ENCODE data around the gene DRD3. TPM values are rescaled to one million over a fixed set of nuclear protein-coding genes. Genes with fewer than 3 reads are reported as not detected.

The DRD3 gene
- total RNA-seq: not detected

DNA sequence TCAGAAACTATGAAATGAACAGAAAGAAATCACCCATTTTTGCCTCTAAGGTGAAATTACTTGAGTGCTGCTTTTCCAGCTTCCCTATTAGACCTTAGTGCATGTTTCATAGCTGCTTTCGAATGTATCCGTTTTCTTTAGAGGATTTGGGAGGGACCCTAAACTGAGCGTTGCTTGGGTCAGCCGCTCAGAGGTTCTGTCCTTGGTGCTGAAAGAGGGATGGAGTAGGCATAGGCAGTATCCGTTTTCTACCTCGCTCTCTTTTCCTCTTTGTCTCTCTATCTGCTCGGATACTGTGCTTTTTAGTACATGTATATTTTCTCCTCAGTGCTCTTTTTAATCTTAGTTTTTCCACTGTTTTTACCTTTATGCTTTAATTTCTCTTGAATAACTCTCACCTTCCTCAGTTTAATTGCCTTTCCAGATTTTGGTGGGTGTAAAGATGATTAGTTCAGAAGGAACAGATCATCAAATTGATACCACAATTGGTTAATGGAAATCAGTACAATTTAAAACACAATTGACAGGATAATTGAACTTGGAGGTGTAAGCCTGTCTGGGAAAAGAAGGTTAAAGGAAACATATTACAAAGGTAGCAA, at the start of gene DRD3:
Gene DRD3 (minus strand): TSS at position 283 of the 599 bp plus-strand sequence. CDS start 7,060 bp downstream, outside the sequence.
- ChIA-PET CTCF (interaction anchor here (0.6 to 0.8 kb wide), 2 partner anchors 24 to 35 kb away, joined by 3 read pairs; no protein-coding TSS in a partner anchor), POLR2A (no interaction called here)

DNA sequence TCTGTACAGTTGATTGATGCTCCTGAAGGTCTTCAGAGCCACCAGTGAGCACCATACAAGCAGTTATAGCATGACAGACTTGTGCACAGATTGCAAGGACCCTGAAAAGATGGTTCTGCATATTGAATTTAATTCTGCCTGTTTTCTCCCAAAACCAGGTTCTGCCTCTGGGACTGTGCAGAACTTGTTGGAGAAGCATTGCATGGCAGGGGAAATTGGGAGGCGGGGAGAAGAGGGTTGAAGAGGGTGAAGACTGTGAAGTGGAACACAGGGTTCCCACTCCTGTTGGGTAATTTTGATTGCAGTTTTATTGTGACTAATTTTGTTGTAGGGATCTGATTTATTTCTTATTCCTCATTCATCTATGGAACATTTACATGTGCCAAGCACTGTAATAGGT, 48.2 kb upstream of the DRD3 start:
- CTCF ChIA-PET: interaction anchor here (1.9 kb wide), 1 partner anchor 64 kb away, joined by 7 read pairs; no protein-coding TSS in a partner anchor
- POLR2A ChIA-PET: interaction anchor here (1.0 kb wide), 1 partner anchor 13 kb away, joined by 3 read pairs; no protein-coding TSS in a partner anchor

DNA sequence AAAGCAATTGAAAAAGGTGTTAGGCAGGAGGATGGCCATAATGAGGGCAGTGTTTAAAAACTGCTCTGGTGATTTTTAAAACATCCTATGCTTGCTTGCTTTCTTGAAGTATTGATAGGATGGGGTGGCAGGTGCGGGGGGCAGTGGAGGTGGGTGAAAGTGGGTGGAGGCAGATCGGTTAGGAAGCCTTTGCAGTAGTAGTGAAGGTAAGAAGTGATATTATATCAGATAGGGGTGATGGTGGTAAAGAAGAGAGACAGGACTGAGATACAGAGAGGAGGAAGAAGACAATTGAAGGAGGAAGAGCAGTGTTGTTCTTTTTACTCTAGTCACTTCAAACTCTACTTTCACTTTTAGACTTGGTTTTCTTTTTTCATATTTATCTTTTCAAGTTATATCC, 47.5 kb upstream of the DRD3 start:
- ChIA-PET POLR2A (no interaction called here), CTCF (interaction anchor here (1.3 to 1.9 kb wide), 2 partner anchors 65 to 68 kb away, joined by 3 to 7 read pairs; no protein-coding TSS in a partner anchor)

DNA sequence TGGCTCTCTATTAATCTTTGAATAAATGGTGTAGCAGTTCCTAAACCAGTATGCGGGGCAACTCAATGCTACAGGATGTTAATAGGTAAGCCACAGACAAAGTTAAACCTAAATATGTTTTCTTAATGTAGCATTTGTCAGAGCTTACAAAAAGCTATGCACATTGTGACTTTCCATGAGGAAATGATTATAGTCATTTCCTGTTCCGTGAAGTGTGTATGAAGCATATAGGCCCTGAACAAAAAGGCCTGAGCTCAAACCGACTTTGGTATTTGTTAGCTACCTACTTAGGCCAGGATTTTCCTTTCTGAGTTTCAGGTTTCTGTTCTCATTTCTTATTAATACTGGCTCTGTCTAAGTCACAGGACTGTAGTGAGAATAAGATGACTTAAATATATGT, 44.3 kb upstream of the DRD3 start:
- CTCF ChIA-PET: interaction anchor here (0.8 to 3.7 kb wide), 5 partner anchors 10 to 70 kb away, joined by 3 to 28 read pairs (median 4); partner anchors contain the start of gene TIGIT

DNA sequence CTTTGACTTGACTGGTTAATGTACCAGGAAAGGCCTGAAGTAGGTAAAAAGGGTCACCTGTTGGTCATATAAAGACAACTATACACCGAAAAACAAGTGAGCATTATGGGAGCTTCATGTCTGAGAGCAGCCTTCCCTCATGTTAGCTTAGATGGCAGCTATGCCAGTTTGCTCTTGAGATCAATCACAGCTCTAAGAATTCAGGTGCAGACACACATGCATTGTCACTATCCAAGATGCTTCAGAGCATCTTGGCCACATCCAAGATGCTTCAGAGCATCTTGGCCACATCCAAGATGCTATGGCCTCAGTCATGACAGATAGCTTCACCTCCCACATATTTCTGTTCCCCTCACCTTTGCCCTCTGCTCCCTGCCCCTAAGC, 43.0 kb upstream of the DRD3 start:
- ChIA-PET CTCF (interaction anchor here (1.0 to 3.7 kb wide), 7 partner anchors 8 to 92 kb away, joined by 3 to 28 read pairs (median 6); no protein-coding TSS in a partner anchor), POLR2A (interaction anchor here (0.6 to 2.5 kb wide), 6 partner anchors 8 to 86 kb away, joined by 3 to 72 read pairs (median 5); partner anchors contain the start of gene TIGIT)

More for the DNA sequence above, 44.3 kb upstream of the DRD3 start:
- POLR2A ChIA-PET: interaction anchor here (2.5 kb wide), 1 partner anchor 9 kb away, joined by 72 read pairs; no protein-coding TSS in a partner anchor

DNA sequence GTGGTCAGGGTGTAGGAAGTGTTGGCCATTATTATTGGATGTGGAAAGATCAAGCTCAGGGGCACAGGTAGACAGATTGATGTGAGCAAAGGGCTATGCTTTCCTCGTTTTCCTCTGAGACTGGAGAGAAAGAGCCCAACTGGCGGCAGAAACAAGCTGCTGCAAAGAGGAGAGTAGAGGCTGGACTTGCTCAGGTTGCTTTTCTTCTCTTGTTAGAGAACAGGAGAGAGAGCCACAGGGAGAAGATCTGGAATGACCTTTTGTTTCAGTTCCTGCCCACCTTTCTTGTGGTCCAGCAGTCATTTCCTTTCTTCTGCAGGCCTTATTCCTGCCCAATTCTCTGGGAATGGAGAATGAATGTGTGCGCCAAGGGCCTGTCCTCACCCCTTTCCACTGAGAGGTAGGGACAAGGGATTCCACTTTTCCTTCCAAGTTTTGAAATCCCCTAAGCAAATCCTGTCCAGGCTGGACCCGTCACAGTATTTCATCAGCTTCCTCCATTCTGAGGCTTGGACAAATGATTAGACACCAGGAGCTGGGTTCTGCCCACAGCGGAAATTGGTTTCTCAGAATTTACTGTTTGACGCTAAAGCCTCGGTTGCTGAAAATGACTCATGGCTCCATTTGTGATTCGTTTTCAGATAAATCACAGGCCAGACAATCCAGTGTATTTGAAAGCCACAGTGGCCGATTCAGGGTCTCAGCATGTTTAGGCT, 42.5 kb upstream of the DRD3 start:
- ChIA-PET CTCF (interaction anchor here (1.0 to 3.7 kb wide), 8 partner anchors 8 to 197 kb away, joined by 3 to 28 read pairs (median 5); no protein-coding TSS in a partner anchor), POLR2A (interaction anchor here (0.8 to 2.5 kb wide), 5 partner anchors 8 to 86 kb away, joined by 3 to 72 read pairs (median 6); partner anchors contain the start of gene TIGIT)

DNA sequence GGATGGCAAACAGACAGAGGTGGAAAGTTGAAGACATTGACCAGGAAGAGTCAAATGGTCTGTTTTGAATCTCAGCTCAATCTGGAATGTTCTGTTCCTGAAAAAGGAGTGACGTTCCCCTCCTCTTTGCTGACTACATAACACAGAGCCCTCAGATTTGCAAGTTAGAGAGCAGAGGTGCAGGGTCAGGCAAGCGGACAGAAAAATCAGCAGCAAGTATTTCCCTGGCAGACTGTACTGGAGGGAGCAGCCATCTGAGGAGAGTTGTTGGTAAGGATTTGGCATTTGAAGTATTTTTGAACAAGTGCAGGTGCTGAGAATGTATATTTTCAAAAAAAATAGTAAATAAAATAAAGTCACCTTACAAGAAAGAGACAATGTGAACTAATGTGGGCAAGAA, 40.9 kb upstream of the DRD3 start:
- ChIA-PET CTCF (no interaction called here), POLR2A (interaction anchor here (0.8 kb wide), 1 partner anchor 73 kb away, joined by 3 read pairs; no protein-coding TSS in a partner anchor)

DNA sequence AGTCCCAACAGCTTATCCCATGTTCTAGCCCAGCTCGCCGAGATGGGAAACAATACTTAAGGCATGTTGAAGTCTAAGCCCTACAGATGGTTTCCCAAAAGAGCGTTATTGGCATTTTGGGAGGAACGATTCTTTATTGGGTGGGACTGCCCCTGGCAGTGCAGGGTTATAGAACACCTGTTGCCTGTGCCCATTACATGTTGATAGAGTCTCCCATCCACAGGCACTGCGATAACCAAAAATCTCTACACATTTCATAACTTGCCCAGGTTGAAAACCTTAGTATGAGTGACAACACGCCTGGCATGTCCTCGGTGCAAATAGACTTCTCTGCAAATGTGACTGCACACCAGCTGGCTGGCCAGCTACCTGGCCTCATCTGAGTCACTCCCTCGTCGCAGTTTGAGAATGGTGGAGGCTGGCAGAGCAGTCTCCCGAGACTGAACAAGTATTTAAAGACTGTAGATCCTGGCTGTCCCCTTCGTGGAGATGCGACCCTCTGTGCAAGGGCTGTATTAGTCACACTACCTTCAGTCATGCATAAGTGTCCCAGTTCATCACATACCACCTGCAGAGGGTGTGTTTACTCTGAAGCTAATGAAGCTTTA, 39.8 kb upstream of the DRD3 start:
- ChIA-PET CTCF (interaction anchor here (2.2 kb wide), 1 partner anchor 72 kb away, joined by 12 read pairs; no protein-coding TSS in a partner anchor), POLR2A (interaction anchor here (0.8 kb wide), 1 partner anchor 74 kb away, joined by 3 read pairs; no protein-coding TSS in a partner anchor)

DNA sequence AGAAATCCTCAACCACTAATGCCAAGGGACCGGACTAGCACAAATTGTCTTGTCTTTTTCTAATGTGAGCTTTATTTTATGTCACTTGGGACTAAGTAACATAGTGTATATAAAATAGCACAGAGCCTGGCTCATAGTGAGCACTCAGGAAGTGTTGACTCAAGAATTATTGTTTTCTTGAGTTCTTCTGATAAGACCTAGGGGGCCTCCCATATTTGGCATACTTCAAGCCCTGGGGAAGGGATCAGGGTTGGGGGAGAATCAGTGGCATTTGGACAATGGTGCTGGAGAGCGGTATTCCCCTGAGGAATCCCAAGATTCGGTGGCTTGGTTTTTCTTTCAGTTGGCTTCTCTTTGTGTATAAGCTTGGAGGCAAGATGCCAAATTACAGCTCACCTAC, 39.2 kb upstream of the DRD3 start:
- CTCF ChIA-PET: interaction anchor here (1.0 to 2.2 kb wide), 4 partner anchors 65 to 79 kb away, joined by 3 to 12 read pairs (median 4); no protein-coding TSS in a partner anchor
- POLR2A ChIA-PET: interaction anchor here (0.8 to 0.9 kb wide), 2 partner anchors 20 to 73 kb away, joined by 3 to 5 read pairs; partner anchors contain the start of gene ZNF80

DNA sequence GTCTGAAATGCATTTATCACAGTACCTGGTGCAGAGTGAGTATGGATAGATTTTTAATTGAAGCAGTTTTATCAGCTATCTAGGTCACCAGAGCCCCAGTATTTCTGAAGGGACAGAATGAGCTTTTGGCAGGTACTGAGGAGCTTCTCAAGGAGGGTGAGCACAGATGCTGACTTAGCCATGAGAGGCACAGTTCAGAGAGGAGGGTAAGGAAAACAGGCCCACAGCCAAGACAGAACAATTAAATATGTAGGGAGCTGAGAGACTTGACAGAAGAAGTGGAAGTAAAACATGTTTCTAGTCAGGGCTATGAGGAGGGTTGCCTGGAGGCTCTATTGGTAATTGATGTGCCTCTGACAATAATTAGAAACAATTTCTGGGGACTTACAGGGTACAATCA, 38.4 kb upstream of the DRD3 start:
- POLR2A ChIA-PET: interaction anchor here (0.8 to 0.9 kb wide), 2 partner anchors 20 to 74 kb away, joined by 3 to 5 read pairs; partner anchors contain the start of gene ZNF80
- CTCF ChIA-PET: interaction anchor here (1.0 to 2.2 kb wide), 4 partner anchors 64 to 80 kb away, joined by 3 to 12 read pairs (median 4); no protein-coding TSS in a partner anchor

DNA sequence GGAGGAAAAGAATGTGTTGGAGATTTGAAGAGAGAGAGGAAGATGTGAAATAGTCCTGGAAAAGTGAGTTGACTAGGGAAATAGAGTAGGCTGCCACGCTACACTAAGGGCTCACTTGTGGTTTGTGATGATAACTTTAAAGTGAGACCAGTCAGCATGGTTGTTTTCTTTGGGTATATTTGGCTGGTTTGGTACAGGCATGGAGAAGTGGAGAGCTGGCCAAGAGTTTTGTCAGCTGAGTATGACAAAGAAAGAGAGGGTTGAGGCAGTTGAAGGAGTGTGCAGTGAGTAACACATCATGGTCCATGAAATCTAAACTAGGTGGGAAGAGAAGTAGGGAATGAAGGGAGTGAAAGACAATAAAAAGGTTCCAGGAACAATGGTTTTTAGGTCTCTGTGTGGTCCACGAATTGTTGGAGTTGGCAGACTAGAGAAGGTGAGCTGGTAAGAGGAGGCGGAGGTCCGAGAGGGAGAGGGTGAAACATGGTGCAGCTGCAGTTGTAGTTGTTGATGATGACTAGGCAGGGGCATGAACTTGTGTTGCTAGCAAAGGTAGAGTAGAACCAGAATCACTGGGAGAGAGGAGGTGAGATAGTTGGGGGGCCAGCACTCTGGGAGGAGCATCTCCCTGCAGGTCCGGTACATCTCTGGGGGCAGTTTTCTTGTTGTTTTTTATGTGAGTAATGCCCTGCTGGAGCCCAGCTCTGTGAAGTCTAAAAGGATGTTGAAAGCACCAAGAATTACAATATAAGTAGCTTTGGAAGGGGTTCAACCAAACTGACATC, 37.5 kb upstream of the DRD3 start:
- POLR2A ChIA-PET: no interaction called here
- CTCF ChIA-PET: interaction anchor here (1.9 to 2.2 kb wide), 2 partner anchors 63 to 75 kb away, joined by 5 to 12 read pairs; no protein-coding TSS in a partner anchor

DNA sequence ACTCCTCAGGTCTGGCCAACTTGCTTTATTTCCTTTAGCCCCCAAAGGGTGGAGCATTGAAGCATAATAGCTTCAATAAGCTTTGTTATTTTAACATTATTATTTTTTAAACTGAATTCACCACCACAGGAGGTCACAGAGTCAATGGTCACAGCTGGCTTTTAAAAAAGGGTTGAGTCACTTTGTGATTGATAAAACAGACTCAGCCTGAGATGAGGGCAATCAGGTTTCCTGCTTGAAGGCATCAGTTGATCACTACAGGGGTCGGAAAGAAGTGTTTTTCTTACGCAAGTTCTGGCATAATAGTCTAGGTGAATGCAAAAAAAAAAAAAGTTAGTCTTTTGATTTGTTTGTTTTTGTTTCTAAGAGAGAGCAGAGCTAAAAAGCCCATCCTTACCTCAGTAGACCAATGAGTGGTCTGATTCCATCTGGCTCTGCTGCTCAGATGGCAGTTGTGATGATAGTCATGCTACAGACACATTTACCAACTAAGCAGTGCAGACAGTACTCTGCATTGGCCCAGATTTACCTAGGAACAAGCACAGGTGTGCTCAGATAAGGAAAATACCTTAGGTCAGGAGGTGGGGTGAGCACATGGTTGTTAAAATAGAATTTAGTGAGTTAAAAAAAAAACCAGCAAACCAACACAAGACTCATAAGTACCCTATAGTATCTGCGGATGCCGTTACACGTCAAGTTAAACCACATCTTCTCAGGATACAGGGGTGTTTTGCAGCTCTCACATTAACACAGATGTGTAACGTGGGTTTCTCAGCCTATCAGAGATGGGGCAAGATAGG, 35.9 kb upstream of the DRD3 start:
- POLR2A ChIA-PET: interaction anchor here (0.5 to 2.8 kb wide), 16 partner anchors 8 to 855 kb away, joined by 3 to 72 read pairs (median 3); partner anchors contain the start of gene TIGIT
- CTCF ChIA-PET: interaction anchor here (0.6 to 2.8 kb wide), 7 partner anchors 8 to 342 kb away, joined by 3 to 37 read pairs (median 3); no protein-coding TSS in a partner anchor

DNA sequence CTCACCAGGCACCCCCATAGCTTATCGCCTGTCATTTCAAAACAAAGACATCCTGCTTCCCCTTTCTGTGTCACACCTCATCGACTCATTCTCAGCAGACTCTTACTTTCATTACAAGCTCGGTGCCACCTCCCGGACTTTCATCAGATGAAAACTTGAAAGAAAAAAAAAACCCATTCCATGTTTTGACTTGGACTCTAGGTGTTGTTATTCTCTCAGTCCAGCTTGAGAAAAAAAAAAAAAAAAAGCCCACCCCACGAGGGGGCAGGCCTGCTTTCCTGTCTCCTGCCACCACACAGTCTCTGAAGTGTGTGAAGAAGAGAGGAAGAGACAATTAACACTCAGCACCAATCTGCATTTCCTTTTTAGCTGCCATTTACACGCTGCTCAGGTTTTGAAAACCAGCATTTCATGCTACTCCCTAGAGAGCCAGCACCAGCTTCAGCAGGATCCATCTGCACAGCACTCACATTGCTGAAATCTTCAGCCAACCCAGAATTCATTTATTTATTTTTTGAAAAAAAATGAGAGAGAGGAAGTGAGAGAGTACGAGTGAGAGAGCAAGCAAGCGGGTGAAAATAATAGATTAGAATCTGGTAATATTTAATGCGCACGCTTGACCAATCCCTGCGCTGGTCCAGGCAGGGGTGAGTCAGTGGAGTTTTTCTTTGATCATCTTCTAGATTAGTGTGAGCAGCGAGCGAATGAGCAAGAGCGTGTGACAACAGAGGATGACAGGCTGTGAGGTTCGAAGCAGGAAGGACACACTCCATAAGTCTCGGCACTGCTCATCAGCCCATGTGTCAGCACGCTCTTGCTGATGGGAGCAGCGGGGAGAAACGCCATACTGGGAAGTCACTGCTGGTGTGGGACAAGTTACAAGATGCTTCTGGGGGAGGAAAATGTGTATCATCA, 35.0 kb upstream of the DRD3 start:
- CTCF ChIA-PET: interaction anchor here (0.6 to 2.8 kb wide), 18 partner anchors 9 to 373 kb away, joined by 3 to 37 read pairs (median 3); partner anchors contain the start of gene DRD3
- POLR2A ChIA-PET: interaction anchor here (0.5 to 2.8 kb wide), 19 partner anchors 9 to 497 kb away, joined by 3 to 72 read pairs (median 5); partner anchors contain the start of genes TIGIT and ZNF80

DNA sequence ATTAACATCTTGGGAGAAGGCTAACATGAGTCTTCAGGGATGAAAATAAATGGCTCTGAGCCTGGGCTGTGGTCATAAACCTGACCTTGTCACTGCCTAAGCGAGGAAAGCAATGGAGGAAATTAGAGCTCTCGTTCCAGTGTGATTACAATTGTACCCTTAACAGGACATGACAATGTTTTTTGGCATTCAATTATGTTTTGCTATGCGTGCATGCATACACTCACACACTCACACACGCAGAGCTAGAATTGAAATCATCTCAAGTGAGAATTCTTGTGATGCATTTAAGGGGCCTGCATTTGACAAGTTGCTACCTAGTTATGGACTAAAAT, 34.4 kb upstream of the DRD3 start:
- POLR2A ChIA-PET: interaction anchor here (0.5 to 2.8 kb wide), 14 partner anchors 9 to 497 kb away, joined by 3 to 72 read pairs (median 7); partner anchors contain the start of genes TIGIT and ZNF80
- CTCF ChIA-PET: interaction anchor here (0.6 to 2.8 kb wide), 12 partner anchors 10 to 374 kb away, joined by 3 to 37 read pairs (median 3); partner anchors contain the start of gene DRD3

DNA sequence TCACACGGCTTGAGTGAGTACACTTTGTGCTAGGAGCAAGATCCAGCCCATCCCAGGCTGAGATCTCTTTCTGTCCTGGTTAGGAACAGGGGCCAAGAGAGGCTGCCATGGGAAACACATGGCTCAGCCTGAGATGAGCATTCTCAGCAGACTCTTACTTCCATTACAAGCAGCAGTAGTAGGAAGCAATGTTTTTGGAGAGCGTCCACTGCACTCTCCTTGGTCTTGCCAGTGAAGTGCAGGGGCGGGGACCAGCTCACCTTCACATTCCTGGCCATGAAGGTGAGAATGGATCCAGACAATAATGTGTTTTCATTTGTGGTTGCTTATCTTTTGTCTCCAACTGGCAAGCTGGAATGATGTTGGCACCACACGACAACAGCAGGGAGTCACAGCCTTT, 33.8 kb upstream of the DRD3 start:
- CTCF ChIA-PET: interaction anchor here (0.6 to 2.8 kb wide), 7 partner anchors 10 to 119 kb away, joined by 3 to 28 read pairs (median 3); no protein-coding TSS in a partner anchor
- POLR2A ChIA-PET: interaction anchor here (1.1 to 2.8 kb wide), 5 partner anchors 10 to 104 kb away, joined by 4 to 72 read pairs (median 9); no protein-coding TSS in a partner anchor

DNA sequence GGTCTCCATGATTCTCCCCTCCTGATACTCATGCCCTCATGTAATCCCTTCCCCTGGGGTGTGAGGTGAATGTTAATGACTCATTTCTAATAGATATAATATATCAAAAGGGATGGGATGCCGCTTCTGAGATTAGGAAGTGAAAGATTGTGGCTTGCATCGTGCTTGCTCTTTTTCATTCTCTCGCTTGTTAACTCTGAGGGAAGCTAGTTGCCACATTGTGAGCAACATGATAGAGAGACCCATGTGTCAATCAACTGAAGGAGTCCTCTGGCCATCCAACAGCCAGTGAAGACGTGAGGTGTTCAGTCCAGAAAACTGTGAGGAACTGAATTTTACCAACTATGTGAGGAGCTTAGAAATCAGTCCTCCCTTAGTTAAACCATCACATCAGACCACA, 28.9 kb upstream of the DRD3 start:
- ChIA-PET CTCF (no interaction called here), POLR2A (no interaction called here)

All from activated CD8-positive, alpha-beta memory T cell treated with anti-CD3 and anti-CD28 coated beads for 36 hours (primary cell).